Skeletal muscle tissue (tissue), 4 donors: ENCODE data around the gene MRGPRE. TPM values are rescaled to one million over a fixed set of nuclear protein-coding genes. Genes with fewer than 3 reads are reported as not detected.

Experiments
- H3K27ac ChIP-seq: one replicate; pipeline ENCODE4 v1.7.0; 2013; ENCODE audit warnings: mild to moderate bottlenecking, low read depth, low read length, inconsistent platforms
- H3K27me3 ChIP-seq, 3 donors: one replicate each; pipeline ENCODE4 v1.7.0; 2013; ENCODE audit warnings: low read length in 3 of 3; ENCODE audit not compliant: control insufficient read depth in 3 of 3, insufficient read depth in 3 of 3
- H3K36me3 ChIP-seq, 3 donors: one replicate each; pipeline ENCODE4 v1.7.0; 2013; ENCODE audit warnings: low read length in 3 of 3; ENCODE audit not compliant: control insufficient read depth in 3 of 3, insufficient read depth in 3 of 3
- H3K4me1 ChIP-seq, 3 donors: one replicate each; pipeline ENCODE4 v1.7.0; 2013; ENCODE audit warnings: low read length in 3 of 3, mild to moderate bottlenecking in 3 of 3; ENCODE audit not compliant: control insufficient read depth in 3 of 3, insufficient read depth in 3 of 3
- H3K4me3 ChIP-seq, 3 donors: one replicate each; pipeline ENCODE4 v1.7.0; 2013; ENCODE audit warnings: low read length in 3 of 3
- H3K9ac ChIP-seq, 3 donors: one replicate each; pipeline ENCODE4 v1.7.0; 2013; ENCODE audit warnings: low read length in 3 of 3, mild to moderate bottlenecking in 3 of 3, moderate library complexity in 2 of 3, low read depth in 1 of 3
- H3K9me3 ChIP-seq, 3 donors: one replicate each; pipeline ENCODE4 v1.7.0; 2013; ENCODE audit warnings: low read length in 3 of 3; ENCODE audit not compliant: control insufficient read depth in 3 of 3
- total RNA-seq: library from RNA; depleted of rRNA; stranded (reverse); fragments of >200 nt; gene quantifications from one replicate; pipeline ENCODE4 v1.2.3, GENCODE V29; 2014
- donor health status: Osteomylitis.

MRGPRE gene
- total RNA-seq, 1 donor from 2014 or later = not detected

GRCh38 chr11:3196161-3197043 lies 35.8 kb downstream of the MRGPRE start:
- Histone ChIP-seq H3K4me3 (no peak overlapping the region), H3K27me3 (peaks cover 9 to 53% (median 43%) of the 10 kb centered on the region in 3 donors)

GRCh38 chr11:3195251-3196160 lies 36.7 kb downstream of the MRGPRE start:
- Histone ChIP-seq H3K9ac (no peak overlapping the region), H3K36me3 (no peaks in the 10 kb centered on the region), H3K4me3 (no peak overlapping the region), H3K27ac (no peak overlapping the region), H3K4me1 (no peaks in the 10 kb centered on the region), H3K9me3 (no peaks in the 10 kb centered on the region), H3K27me3 (peaks cover 1 to 44% (median 34%) of the 10 kb centered on the region in 3 donors)

More at GRCh38 chr11:3196161-3197043, 35.8 kb downstream of the MRGPRE start:
- Histone ChIP-seq H3K9ac (no peak overlapping the region), H3K9me3 (no peaks in the 10 kb centered on the region), H3K27ac (no peak overlapping the region), H3K36me3 (no peaks in the 10 kb centered on the region), H3K4me1 (no peaks in the 10 kb centered on the region)

GRCh38 chr11:3194016-3194816 lies 38.0 kb downstream of the MRGPRE start:
- Histone ChIP-seq H3K4me3 (no peak overlapping the region), H3K36me3 (no peaks in the 10 kb centered on the region), H3K4me1 (no peaks in the 10 kb centered on the region), H3K9me3 (peaks cover 0 to 2% (median 0%) of the 10 kb centered on the region in 3 donors), H3K9ac (no peak overlapping the region), H3K27ac (no peak overlapping the region), H3K27me3 (peaks cover 0 to 33% (median 27%) of the 10 kb centered on the region in 3 donors)

GRCh38 chr11:3193373-3194015 lies 38.7 kb downstream of the MRGPRE start:
- Histone ChIP-seq H3K4me1 (no peaks in the 10 kb centered on the region), H3K36me3 (no peaks in the 10 kb centered on the region), H3K9ac (no peak overlapping the region), H3K27me3 (peaks cover 0 to 33% (median 23%) of the 10 kb centered on the region in 3 donors), H3K27ac (no peak overlapping the region), H3K9me3 (peaks cover 0 to 2% (median 0%) of the 10 kb centered on the region in 3 donors), H3K4me3 (no peak overlapping the region)

GRCh38 chr11:3192511-3193372 lies 39.5 kb downstream of the MRGPRE start:
- peaks cover 0 to 2% (median 0%) of the 10 kb centered on the region in 3 donors for H3K9me3 ChIP-seq
- no peak overlapping the region for H3K27ac ChIP-seq
- no peak overlapping the region for H3K4me3 ChIP-seq
- no peaks in the 10 kb centered on the region for H3K4me1 ChIP-seq
- H3K36me3 ChIP-seq = no peaks in the 10 kb centered on the region
- no peak overlapping the region for H3K9ac ChIP-seq
- peaks cover 0 to 26% (median 16%) of the 10 kb centered on the region in 3 donors for H3K27me3 ChIP-seq

- Histone ChIP-seq H3K9ac (no peak overlapping the region), H3K4me3 (no peak overlapping the region), H3K9me3 (peaks cover 0 to 2% (median 0%) of the 10 kb centered on the region in 3 donors), H3K27ac (no peak overlapping the region), H3K36me3 (no peaks in the 10 kb centered on the region), H3K4me1 (no peaks in the 10 kb centered on the region), H3K27me3 (peaks cover 0 to 24% (median 9%) of the 10 kb centered on the region in 3 donors)
These were observed 40.5 kb downstream of the MRGPRE start for GRCh38 chr11:3191586-3192324.

GRCh38 chr11:3190600-3190999 lies 41.6 kb downstream of the MRGPRE start:
- H3K4me1 ChIP-seq = no peaks in the 10 kb centered on the region
- peaks cover 0 to 2% (median 0%) of the 10 kb centered on the region in 3 donors for H3K9me3 ChIP-seq
- no peak overlapping the region for H3K4me3 ChIP-seq
- no peaks in the 10 kb centered on the region for H3K36me3 ChIP-seq
- no peak overlapping the region for H3K27ac ChIP-seq
- peaks cover 0 to 15% (median 3%) of the 10 kb centered on the region in 3 donors for H3K27me3 ChIP-seq
- no peak overlapping the region for H3K9ac ChIP-seq

- no peaks in the 10 kb centered on the region for H3K36me3 ChIP-seq
- H3K27me3 ChIP-seq = peaks cover 0 to 11% (median under 1%) of the 10 kb centered on the region in 3 donors
- H3K27ac ChIP-seq = no peak overlapping the region
- peaks cover 0 to 2% (median 0%) of the 10 kb centered on the region in 3 donors for H3K9me3 ChIP-seq
- H3K4me1 ChIP-seq = no peaks in the 10 kb centered on the region
- H3K9ac ChIP-seq = no peak overlapping the region
- no peak overlapping the region for H3K4me3 ChIP-seq
These were observed 42.2 kb downstream of the MRGPRE start for GRCh38 chr11:3189886-3190583.
